A673 (cell line): Measurements from ENCODE around the gene CLTCL1.

Experiments used
- EZH2 ChIP-seq: fragments of 200-600 bp; sonication (generic); IDR thresholded peaks from 2 replicates; pipeline ENCODE4 v1.6.1; 2017; ENCODE audit warnings: borderline replicate concordance, low read depth, mild to moderate bottlenecking, mixed read lengths, antibody characterized with exemption, low read length; ENCODE audit not compliant: poor library complexity, severe bottlenecking
- TF ChIP-seq, protein P1 (sequence below): fragments of 300-800, 200-600 bp; sonication (generic); conservative IDR thresholded peaks from 2 replicates; pipeline ENCODE4 v1.5.1; 2017; ENCODE audit warnings: low read depth, mild to moderate bottlenecking, antibody characterized with exemption, low read length, moderate library complexity, mixed read lengths

DNA sequence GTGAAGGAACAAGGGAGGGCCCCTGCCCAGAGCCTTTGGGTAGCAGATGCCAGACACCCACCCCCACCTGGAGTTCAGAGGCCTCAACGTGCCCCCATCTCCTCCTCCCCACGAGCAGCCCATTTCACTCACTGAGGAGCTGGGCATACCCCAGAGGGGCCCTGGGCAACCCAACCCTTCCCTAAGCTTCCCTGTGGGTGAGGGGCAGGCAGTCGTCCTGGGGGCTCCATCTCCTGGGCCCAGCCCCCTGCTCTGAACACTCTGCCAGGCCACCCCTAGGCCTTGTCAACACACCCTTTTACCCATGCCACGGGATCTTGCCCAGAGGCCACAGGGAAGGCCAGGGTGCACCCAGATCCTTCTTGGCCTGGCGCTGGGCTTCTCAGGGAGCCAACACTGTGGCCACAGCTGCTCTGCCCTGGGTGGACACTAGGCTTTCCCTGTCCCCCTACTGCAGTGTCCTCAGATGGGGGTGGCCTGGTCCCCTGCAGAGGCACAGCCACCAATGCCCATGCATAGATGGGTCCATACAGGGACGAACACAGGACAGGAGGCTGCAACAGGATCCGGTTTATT lies 116.4 kb downstream of the CLTCL1 start:
- TF ChIP-seq, protein P1, sequence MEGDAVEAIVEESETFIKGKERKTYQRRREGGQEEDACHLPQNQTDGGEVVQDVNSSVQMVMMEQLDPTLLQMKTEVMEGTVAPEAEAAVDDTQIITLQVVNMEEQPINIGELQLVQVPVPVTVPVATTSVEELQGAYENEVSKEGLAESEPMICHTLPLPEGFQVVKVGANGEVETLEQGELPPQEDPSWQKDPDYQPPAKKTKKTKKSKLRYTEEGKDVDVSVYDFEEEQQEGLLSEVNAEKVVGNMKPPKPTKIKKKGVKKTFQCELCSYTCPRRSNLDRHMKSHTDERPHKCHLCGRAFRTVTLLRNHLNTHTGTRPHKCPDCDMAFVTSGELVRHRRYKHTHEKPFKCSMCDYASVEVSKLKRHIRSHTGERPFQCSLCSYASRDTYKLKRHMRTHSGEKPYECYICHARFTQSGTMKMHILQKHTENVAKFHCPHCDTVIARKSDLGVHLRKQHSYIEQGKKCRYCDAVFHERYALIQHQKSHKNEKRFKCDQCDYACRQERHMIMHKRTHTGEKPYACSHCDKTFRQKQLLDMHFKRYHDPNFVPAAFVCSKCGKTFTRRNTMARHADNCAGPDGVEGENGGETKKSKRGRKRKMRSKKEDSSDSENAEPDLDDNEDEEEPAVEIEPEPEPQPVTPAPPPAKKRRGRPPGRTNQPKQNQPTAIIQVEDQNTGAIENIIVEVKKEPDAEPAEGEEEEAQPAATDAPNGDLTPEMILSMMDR, result no peak
- no peak for TF ChIP-seq EZH2
